HG03135 (cell line): Measurements from ENCODE around the gene SKIC3.

Experiments used
- ATAC-seq: cut with Tn5 transposase; IDR thresholded peaks from one replicate; pipeline ENCODE4 v1.9.1; 2021; ENCODE audit warnings: mild to moderate bottlenecking, moderate library complexity; ENCODE audit not compliant: unreplicated experiment

SKIC3 gene

DNA sequence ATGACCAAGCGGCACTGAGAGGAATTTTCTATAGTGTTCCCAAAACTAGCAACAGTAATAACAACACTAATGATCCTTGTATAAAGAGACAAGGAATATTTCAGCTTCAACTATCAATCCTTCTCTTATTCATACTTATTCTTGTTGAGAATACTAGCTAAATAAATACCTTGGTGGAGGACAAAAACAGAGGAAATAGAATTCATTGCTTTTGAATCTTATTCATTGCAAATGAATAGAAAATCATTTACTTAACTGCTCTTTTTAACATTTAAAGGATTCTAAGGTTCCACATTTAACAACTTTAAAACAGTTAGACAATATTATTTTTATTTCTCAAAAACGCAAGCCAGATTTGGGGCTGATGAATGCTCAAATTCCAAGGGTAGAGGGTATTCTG lies 22.4 kb downstream of the SKIC3 start:
- ATAC-seq: no peak

DNA sequence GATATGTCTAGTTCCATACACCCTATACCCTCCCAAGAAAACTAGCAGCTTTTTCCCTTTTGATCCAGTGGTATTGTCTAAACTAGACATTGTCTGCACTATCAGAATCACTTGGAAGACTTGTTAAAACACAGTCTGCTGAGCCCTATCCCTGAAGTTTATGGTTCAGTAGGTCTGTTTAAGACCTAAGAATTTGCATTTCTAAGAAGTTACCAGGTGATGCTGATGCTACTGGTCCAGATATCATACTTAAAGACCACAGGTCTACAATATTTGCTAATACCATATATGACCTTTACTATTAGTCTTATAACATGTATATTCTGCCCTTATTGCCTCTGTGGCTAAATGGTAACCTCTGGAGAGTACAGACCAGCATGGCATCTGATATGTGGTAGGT lies 23.3 kb downstream of the SKIC3 start:
- no peak for ATAC-seq

DNA sequence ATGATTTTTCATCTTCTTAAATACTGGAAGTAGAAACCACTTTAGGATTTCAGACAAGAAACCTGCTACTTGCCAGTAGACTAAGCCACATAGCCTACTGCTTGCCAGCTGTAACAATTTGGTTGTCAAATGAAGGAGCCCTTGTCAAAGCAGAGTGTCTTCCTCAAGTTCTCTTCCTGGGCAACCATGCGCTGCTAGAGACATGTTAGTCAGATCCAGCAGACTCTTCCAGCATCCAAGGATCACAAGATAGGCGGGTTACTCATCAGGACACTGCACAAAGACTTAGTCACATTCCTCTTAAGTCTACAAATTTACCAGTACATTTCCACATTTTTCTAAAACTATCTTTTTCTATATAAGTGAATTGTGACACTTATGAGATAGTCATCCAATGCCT lies 24.4 kb downstream of the SKIC3 start:
- no peak for ATAC-seq

DNA sequence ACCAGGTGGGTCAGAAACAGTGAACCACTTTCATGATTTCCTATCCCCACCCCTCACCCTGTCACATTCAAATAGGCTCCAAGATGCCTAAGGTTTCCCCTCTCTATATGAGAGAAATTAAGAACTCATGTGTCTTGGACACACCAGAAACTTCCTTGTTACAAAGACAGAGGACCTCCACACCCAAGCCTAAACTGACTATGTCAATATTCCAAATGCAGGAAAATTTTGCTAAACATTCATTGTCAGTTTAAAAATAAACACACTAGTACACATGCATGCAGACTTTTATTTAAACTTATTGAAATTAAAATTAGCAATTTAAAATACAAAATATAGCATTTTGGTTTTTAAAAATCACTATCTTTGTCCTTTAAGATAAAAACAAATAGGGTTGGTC lies 26.2 kb downstream of the SKIC3 start:
- ATAC-seq: no peak

DNA sequence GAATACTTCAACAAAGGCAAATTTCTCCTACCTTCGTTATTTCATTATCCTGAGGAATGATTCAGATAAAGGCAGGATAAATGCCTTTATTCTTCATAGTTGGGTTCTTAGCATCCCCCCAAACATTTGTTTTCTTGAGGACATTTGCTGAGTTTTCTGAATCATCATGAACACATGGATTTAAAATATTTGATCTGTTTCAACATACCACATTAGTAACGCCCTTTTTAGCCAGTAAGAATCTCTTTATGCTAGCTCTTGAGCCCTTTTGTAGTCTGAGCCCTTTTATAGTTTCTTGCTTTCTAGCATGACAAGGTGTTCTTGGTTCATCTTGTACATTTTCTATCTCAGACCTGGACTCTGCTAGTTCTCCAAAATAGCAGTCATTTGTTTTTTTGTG lies 27.9 kb downstream of the SKIC3 start:
- ATAC-seq: no peak

DNA sequence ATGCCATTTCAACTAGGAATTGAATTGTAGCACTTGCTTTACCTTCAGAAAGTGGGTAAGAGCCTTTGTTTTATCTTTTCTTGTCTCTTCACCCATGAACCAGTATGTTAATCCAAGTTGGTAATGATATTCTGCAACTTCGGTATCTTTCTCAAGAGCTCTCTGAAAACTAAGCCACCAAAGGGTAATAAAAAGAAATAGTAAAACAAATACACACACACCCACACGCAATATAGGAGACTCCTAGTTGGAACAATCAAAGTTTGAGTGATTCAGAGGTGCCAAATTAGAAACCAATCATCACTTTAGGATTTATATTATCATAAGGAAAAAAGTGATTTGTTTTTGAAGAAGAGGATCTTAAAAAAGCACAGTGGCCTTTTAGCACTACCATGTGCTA lies 30.4 kb downstream of the SKIC3 start:
- no peak for ATAC-seq

DNA sequence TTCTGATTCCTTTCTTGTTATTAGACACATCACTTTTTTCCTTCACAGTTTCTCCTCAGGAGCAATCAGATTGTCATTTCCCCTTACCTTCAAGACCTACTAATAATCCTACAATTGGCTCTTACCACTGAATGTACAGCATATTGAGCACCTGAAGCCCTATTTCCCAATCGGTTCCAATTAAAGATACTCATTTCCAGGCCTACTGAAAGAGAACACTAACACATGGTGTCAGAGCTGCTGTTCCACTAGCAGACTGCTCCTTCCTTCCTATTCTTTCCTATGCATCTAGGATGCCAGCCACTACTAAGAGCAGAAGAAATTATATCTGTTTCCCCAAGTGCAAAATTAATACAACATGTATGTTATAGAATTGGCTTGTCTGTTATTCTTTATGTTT lies 34.6 kb downstream of the SKIC3 start:
- ATAC-seq: no peak

DNA sequence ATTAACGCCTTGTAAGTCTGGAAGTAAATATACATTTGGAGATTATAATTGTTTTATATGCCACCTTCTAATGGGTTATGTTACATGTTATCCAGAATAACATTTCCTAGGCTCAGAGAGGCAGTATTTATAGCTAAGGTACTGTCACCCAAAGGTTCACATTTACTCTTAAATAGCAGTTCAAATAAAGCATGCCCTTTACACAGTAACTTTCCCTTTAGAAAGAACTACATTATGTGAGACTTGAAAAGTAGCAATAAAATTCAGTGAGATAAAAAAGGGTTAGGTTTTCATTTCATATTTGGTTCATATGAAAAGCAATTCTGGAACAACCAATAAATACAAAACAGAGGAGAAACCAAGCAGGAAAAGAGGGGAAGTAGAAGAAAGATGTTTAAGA lies 35.1 kb downstream of the SKIC3 start:
- ATAC-seq: no peak

DNA sequence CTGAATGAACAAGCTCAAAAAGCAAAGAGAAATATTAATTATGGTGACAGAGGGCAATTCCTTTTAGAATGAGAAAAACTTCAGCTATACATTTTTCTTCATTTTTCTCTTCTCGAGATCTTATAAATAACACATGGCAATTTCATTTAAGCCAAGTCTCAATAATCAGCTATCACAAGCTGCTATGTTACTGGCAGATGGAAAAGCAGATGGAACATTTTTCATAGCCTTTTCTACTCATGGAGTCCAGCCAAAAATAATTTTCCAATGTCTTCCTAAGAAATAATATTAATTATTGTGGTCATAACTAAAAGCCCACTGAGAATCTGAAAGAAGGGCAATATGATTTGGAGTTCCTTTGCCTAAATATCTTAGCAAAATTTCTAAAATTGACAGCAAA lies 35.6 kb downstream of the SKIC3 start:
- no peak for ATAC-seq

DNA sequence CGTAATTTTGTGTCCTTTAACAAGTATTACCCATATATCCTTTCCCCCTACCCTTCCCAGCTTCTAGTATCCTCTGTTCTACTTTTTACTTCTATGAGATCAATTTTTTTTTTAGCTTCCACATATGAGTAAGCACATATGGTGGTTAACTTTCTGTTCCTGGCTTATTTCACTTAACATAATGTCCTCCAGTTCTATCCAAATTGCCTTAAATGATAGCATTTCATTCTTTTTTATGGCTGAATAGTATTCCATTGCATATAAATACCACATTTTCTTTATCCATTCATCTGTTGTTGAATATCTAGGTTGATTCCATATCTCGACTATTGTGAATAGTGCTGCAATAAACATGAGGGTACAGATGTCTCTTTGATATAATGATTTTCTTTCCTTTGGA lies 36.4 kb downstream of the SKIC3 start:
- ATAC-seq: no peak

DNA sequence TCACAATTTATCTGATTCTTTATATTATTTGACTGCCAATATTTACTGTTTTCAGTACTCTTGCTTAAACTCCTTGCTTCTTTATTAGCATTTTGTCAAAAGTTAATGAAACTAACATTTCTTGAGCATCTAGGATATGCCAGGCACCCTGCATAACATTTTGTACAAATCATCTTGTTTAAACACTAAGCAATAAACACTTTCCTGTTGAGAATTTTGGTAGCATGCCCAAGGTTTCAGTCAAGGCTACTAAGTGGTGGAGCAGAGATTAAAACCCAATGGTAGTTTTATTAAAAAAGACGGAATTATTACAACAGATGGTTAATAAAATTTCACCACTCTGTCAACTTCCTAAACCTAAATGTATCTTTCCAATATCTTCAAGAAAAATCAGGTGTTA lies 43.2 kb downstream of the SKIC3 start:
- no peak for ATAC-seq

DNA sequence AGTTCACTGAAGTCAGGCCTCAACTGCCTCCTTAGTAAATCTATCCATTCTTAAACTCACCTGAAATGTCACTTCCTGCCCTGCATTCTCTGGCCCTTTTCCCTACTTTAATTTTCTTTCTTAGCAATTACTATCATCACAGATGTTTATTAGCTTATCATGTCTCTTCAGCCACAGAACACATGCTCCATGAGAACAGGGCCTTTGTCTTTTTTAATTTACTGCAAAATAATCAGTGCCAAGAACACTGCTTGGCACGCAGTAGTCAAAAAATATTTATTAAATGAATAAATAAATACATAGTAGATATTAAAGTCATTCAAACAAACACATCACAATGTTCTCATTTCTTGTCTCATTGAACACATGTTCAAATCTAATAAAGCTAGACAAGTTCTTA lies 46.2 kb downstream of the SKIC3 start:
- no peak for ATAC-seq
